ENCODE measurements around the gene MB. TPM values are rescaled to one million over a fixed set of nuclear protein-coding genes. Genes with fewer than 3 reads are reported as not detected.

Gene MB
- total RNA-seq, 2 donors from 2014 or later, result 1.4 to 2.6 TPM

DNA sequence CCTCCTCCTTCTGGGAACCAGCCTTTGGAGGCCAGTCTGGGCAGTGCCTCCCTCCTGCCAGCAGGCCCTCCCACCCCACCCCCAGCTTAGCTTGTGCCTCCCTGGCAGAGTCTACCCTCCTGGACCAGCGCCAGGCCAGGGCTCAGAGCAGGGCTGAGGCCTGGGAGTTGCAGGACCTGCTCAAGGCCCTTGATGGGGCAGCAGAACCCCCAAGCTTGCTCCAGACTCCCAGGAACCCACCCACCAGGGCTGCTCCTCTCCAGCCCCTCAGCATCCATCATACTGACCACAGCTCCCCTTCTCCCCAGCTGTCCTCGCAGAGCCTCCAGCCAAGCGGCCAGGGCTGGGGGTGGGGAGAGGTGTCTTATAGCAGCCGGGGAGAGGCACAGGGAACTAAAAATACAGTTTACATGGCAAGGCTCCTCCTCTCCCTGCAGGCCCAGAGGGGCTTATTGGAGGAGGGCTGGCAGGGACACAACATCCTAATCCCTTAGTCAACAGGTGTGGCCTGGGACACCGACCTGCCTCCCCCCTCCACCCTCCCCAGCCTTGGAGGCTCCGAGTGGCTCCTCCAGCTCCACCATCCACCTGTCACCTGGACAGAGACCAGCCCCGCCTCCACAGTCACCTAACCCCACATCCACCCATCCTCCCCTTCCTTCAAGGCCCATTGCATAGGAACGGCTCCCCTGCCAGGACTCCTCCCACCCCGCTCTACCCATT is 5.2 kb upstream of the MB start:
- Mint-ChIP-seq H3K4me3 (no peak overlapping the region), H3K27ac (peak overlapping the region; percentile 63), H3K4me1 (peaks cover 9% of the 10 kb centered on the region), H3K27me3 (ENCODE audit: insufficient read depth) (peaks cover 3% of the 10 kb centered on the region), H3K36me3 (ENCODE audit: low read depth) (no peaks in the 10 kb centered on the region), H3K9me3 (no peaks in the 10 kb centered on the region)
- no peak overlapping the region for H3K27ac ChIP-seq (ENCODE audit: low read depth, low read length)
- H3K4me3 ChIP-seq (ENCODE audit: low read length), result no peak overlapping the region
- TF ChIP-seq, protein P1, sequence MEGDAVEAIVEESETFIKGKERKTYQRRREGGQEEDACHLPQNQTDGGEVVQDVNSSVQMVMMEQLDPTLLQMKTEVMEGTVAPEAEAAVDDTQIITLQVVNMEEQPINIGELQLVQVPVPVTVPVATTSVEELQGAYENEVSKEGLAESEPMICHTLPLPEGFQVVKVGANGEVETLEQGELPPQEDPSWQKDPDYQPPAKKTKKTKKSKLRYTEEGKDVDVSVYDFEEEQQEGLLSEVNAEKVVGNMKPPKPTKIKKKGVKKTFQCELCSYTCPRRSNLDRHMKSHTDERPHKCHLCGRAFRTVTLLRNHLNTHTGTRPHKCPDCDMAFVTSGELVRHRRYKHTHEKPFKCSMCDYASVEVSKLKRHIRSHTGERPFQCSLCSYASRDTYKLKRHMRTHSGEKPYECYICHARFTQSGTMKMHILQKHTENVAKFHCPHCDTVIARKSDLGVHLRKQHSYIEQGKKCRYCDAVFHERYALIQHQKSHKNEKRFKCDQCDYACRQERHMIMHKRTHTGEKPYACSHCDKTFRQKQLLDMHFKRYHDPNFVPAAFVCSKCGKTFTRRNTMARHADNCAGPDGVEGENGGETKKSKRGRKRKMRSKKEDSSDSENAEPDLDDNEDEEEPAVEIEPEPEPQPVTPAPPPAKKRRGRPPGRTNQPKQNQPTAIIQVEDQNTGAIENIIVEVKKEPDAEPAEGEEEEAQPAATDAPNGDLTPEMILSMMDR (conservative IDR thresholded peaks at IDR 0.05), result no peak
- H3K36me3 ChIP-seq (ENCODE audit: control insufficient read depth, insufficient read depth, low read length), result no peaks in the 10 kb centered on the region
- no peaks in the 10 kb centered on the region for H3K4me1 ChIP-seq (ENCODE audit: control insufficient read depth, insufficient read depth, low read length)
- H3K9ac ChIP-seq (ENCODE audit: extremely low read depth, low read length, poor library complexity, severe bottlenecking), result no peak overlapping the region
- H3K9me3 ChIP-seq (ENCODE audit: control insufficient read depth, low read length), result no peaks in the 10 kb centered on the region
- DNase-seq, result peak; percentile 87
- WGBS, 2 experiments (ENCODE audit: insufficient coverage in 1 of 2, insufficient read length in 1 of 2), result 60% methylated on average over 7 of the region's 9 CpGs; no CpG with 5 or more reads in 1 of the 2 experiments
- H3K27me3 ChIP-seq (ENCODE audit: control insufficient read depth, insufficient read depth, low read length, poor library complexity, severe bottlenecking), result no peaks in the 10 kb centered on the region

GRCh38 chr22:35621451-35621850 is 4.3 kb upstream of the MB start:
- peaks cover 3% of the 10 kb centered on the region for H3K27me3 Mint-ChIP-seq (ENCODE audit: insufficient read depth)
- Histone ChIP-seq H3K9ac (ENCODE audit: extremely low read depth, low read length, poor library complexity, severe bottlenecking) (no peak overlapping the region), H3K27ac (ENCODE audit: low read depth, low read length) (no peak overlapping the region), H3K36me3 (ENCODE audit: control insufficient read depth, insufficient read depth, low read length) (no peaks in the 10 kb centered on the region), H3K27me3 (ENCODE audit: control insufficient read depth, insufficient read depth, low read length, poor library complexity, severe bottlenecking) (peaks cover 6% of the 10 kb centered on the region), H3K4me1 (ENCODE audit: control insufficient read depth, insufficient read depth, low read length) (no peaks in the 10 kb centered on the region), H3K9me3 (ENCODE audit: control insufficient read depth, low read length) (no peaks in the 10 kb centered on the region), H3K4me3 (ENCODE audit: low read length) (no peak overlapping the region)
- no peaks in the 10 kb centered on the region for H3K9me3 Mint-ChIP-seq
- no peak overlapping the region for H3K4me3 Mint-ChIP-seq
- 90 to 97% methylated on average over 4 to 6 of the region's 6 CpGs for WGBS, 2 experiments (ENCODE audit: insufficient coverage in 1 of 2, insufficient read length in 1 of 2)
- no peak overlapping the region for H3K27ac Mint-ChIP-seq
- DNase-seq, result no peak
- peaks cover 9% of the 10 kb centered on the region for H3K4me1 Mint-ChIP-seq
- TF ChIP-seq, protein P1 (conservative IDR thresholded peaks at IDR 0.05), result no peak
- no peaks in the 10 kb centered on the region for H3K36me3 Mint-ChIP-seq (ENCODE audit: low read depth)

DNA sequence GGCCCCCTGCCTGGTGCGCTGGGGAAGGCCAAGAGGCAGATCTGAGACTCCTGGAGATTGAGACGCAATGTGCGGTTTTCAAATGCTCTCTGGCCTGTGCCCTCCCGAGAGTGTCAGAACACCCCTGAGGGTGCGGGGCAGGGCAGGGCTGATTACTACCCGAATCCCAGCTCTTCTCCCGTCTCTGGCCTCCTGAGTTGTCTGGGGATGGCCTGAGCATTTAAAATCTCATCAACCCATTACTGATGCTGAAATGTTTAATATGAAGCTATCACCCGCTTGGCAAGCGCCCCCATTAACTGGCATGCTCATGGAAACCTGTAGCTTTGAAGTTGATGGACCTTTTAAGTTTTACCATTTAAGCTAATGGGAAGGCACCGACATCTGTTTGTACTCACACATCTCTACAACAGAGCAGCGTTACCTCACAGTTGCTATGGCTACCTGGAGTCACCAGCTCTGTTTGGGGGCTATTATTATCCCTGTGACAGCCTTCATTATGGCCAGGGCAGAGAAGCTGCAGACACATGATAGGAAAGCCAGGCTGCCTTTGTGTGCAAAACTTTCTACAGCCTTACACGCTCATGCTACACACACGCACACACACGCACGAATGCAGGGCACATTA is 3.6 kb upstream of the MB start:
- Histone ChIP-seq H3K27me3 (ENCODE audit: control insufficient read depth, insufficient read depth, low read length, poor library complexity, severe bottlenecking) (peaks cover 9% of the 10 kb centered on the region), H3K27ac (ENCODE audit: low read depth, low read length) (peak overlapping the region; percentile 42), H3K36me3 (ENCODE audit: control insufficient read depth, insufficient read depth, low read length) (no peaks in the 10 kb centered on the region), H3K9ac (ENCODE audit: extremely low read depth, low read length, poor library complexity, severe bottlenecking) (no peak overlapping the region), H3K4me1 (ENCODE audit: control insufficient read depth, insufficient read depth, low read length) (no peaks in the 10 kb centered on the region), H3K9me3 (ENCODE audit: control insufficient read depth, low read length) (no peaks in the 10 kb centered on the region), H3K4me3 (ENCODE audit: low read length) (no peak overlapping the region)
- Mint-ChIP-seq H3K4me1 (peaks cover 9% of the 10 kb centered on the region), H3K27ac (no peak overlapping the region), H3K9me3 (no peaks in the 10 kb centered on the region), H3K36me3 (ENCODE audit: low read depth) (no peaks in the 10 kb centered on the region), H3K4me3 (no peak overlapping the region), H3K27me3 (ENCODE audit: insufficient read depth) (peaks cover 3% of the 10 kb centered on the region)
- WGBS, 2 experiments (ENCODE audit: insufficient coverage in 1 of 2, insufficient read length in 1 of 2), result 92 to 94% methylated on average over 10 to 15 of the region's 15 CpGs
- DNase-seq, result no peak
- TF ChIP-seq, protein P1 (conservative IDR thresholded peaks at IDR 0.05), result no peak

Measured in endodermal cell (in vitro differentiated cells).